ENCODE data around the gene CTF1. TPM values are rescaled to one million over a fixed set of nuclear protein-coding genes. Genes with fewer than 3 reads are reported as not detected.
A peak's percentile ranks its signal among the peaks of the same experiment; 100 is the strongest.

Gene CTF1
- total and polyA plus RNA-seq, 9 donors, result 7.0 to 22.4 (median 14.4) TPM

DNA sequence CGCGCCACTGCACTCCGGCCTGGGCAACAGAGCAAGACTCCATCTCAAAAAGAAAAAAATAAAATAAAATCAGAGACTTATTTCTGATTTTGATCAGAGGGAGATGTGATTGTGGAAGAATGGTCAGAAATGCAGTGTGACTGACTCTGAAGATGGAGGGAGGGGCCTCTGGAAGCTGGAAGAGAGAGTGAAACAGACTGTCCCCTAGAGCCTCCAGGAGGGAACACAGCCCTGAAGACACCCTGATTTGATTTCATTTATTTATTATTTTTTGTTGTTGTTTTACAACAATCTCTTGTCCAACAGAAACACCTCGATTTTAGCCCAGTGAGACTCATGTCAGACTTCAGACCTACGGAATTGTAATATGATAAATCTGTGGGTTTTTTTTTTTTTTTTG lies 28.7 kb upstream of the CTF1 start:
- Histone ChIP-seq H3K27ac (no peak overlapping the region), H3K9me3 (no peaks in the 10 kb centered on the region), H3K36me3 (no peaks in the 10 kb centered on the region), H3K4me1 (ENCODE audit: insufficient read depth) (no peaks in the 10 kb centered on the region), H3K4me3 (no peak overlapping the region), H3K27me3 (no peaks in the 10 kb centered on the region)
- no peak for DNase-seq
- 81 to 86% (median 85%) methylated on average over 5 of the region's 5 CpGs for WGBS, 3 donors
- TF ChIP-seq, protein P1, sequence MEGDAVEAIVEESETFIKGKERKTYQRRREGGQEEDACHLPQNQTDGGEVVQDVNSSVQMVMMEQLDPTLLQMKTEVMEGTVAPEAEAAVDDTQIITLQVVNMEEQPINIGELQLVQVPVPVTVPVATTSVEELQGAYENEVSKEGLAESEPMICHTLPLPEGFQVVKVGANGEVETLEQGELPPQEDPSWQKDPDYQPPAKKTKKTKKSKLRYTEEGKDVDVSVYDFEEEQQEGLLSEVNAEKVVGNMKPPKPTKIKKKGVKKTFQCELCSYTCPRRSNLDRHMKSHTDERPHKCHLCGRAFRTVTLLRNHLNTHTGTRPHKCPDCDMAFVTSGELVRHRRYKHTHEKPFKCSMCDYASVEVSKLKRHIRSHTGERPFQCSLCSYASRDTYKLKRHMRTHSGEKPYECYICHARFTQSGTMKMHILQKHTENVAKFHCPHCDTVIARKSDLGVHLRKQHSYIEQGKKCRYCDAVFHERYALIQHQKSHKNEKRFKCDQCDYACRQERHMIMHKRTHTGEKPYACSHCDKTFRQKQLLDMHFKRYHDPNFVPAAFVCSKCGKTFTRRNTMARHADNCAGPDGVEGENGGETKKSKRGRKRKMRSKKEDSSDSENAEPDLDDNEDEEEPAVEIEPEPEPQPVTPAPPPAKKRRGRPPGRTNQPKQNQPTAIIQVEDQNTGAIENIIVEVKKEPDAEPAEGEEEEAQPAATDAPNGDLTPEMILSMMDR (IDR thresholded peaks at IDR 0.05), result no peak
- TF ChIP-seq EP300 (IDR thresholded peaks at IDR 0.05), result no peak
- TF ChIP-seq POLR2A (IDR thresholded peaks at IDR 0.05), result no peak
- intact Hi-C loops (cut with DNase I), result no loop called here

DNA sequence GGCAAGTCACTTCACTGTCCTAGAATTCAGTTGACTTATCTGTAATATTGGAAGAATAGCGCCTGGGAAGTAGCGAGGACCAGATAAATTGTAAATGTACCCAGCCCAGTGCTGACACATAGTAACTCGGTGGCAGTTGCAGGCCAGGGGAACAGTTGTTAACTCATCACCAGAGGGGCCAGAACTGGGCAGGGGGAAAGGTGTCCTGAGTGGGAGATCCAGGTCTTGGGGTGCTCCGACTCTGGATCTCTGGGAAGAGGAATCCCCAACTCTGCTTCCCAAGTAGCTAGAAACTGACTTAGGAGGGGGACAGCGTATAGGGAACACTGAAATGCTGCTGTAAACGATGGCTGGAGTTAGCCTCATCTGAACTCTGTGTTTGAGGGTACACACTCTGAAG lies 25.5 kb upstream of the CTF1 start:
- intact Hi-C loops (cut with DNase I), result no loop called here
- 87 to 93% (median 87%) methylated on average over 6 of the region's 6 CpGs for WGBS, 3 donors
- no peaks in the 10 kb centered on the region for H3K9me3 ChIP-seq
- TF ChIP-seq, protein P1 (IDR thresholded peaks at IDR 0.05), result no peak
- TF ChIP-seq POLR2A (IDR thresholded peaks at IDR 0.05) (no peak), EP300 (IDR thresholded peaks at IDR 0.05) (no peak)
- H3K4me3 ChIP-seq, result no peak overlapping the region
- H3K36me3 ChIP-seq, result no peaks in the 10 kb centered on the region
- H3K27ac ChIP-seq, result no peak overlapping the region
- no peak for DNase-seq
- no peaks in the 10 kb centered on the region for H3K27me3 ChIP-seq
- H3K4me1 ChIP-seq (ENCODE audit: insufficient read depth), result peaks cover 5% of the 10 kb centered on the region

DNA sequence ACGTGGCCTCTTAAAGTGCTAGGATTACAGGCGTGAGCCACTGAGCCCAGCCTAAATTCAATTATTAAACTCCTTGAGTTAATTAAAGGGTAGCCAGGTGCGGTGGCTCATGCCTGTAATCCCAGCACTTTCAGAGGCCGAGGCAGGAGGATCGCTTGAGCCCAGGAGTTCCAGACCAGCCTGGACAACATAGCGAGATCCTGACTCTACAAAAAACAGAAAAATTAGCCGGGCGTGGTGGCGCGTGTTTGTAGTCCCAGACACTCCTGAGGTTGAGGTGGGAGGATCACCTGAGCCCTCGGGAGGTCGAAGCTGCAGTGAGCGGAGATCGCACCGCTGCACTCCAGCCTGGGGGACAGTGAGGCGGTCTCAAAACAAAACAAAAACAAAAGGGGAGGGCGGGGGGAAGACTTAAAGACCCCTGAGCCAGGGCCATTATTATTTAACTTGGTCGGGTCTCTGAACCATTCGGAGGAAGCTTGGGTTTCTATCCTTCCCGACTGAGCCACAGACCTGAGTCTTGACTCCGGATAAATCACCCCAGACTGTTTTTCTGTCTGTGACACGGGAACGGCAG lies 22.1 kb upstream of the CTF1 start:
- Histone ChIP-seq H3K4me1 (ENCODE audit: insufficient read depth) (peaks cover 9% of the 10 kb centered on the region), H3K27me3 (no peaks in the 10 kb centered on the region), H3K27ac (peak overlapping the region; percentile 7 to 80), H3K36me3 (no peaks in the 10 kb centered on the region), H3K9me3 (no peaks in the 10 kb centered on the region), H3K4me3 (peak overlapping the region; percentile 97)
- DNase-seq, result no peak
- TF ChIP-seq, protein P1 (IDR thresholded peaks at IDR 0.05), result no peak
- TF ChIP-seq EP300 (IDR thresholded peaks at IDR 0.05) (no peak), POLR2A (IDR thresholded peaks at IDR 0.05) (no peak)
- 16 to 25% (median 17%) methylated on average over 23 of the region's 23 CpGs for WGBS, 3 donors
- intact Hi-C loops (cut with DNase I), result no loop called here

DNA sequence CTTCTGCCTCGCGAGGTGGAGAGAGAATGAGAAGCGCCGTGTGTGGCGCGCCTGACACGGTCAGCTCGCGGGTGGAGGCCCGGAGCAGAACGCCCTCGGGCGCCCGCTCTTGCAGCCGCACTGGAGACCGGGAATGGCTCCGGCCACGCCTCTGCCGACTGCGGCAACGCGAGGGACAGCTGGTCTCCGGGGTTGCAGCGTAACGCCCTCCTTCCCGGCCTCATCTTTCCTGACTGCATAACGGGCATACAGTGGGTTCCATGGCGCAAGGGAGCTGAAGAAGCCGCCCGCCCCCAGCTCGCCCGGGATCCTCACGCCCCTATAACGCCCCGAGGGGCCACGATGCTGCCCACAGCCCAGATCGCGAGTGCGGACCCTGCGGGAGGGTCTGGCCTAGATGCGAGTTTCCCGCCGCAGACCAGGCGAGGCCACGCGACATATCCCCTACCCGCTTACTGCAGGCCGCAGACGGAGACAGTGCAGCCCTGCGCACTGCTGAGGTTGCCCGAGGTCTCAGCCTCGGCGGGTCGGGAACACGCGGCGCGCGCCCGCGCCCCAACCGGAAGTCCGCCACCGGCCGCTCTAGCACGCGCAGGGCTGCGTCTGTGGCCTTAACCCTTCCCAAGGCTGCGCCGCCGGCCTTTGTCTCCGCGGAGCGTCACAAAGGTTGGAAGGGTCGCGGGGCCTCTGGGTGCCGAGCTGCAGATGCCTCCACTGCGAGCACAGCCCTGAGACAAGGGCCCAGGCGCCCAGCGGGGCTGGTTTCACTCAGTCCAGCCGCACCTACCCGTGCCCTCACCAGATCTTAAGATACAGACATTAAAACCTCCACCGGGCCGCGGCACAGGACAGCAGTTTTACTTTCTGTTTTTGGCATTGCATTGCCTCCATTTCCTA lies 21.3 kb upstream of the CTF1 start:
- DNase-seq, result peak; percentile 85 to 94 (median 88)
- Histone ChIP-seq H3K4me3 (peak overlapping the region; percentile 97), H3K9me3 (no peaks in the 10 kb centered on the region), H3K27me3 (no peaks in the 10 kb centered on the region), H3K4me1 (ENCODE audit: insufficient read depth) (peaks cover 9% of the 10 kb centered on the region), H3K27ac (peak overlapping the region; percentile 7 to 80), H3K36me3 (no peaks in the 10 kb centered on the region)
- TF ChIP-seq EP300 (IDR thresholded peaks at IDR 0.05), result no peak
- peak; percentile 73 for TF ChIP-seq POLR2A (IDR thresholded peaks at IDR 0.05)
- TF ChIP-seq, protein P1 (IDR thresholded peaks at IDR 0.05), result no peak
- WGBS, 3 donors, result 0 to 1% (median 0%) methylated on average over 63 to 85 of the region's 85 CpGs
- intact Hi-C loops (cut with DNase I), result no loop called here
